ENCODE measurements around the gene EDIL3.
"Not testable (repeated sequence)": the region's sequence is repeated elsewhere in the genome, so short reads cannot be mapped to it uniquely, and the experiment has no call there.

The EDIL3 gene

DNA sequence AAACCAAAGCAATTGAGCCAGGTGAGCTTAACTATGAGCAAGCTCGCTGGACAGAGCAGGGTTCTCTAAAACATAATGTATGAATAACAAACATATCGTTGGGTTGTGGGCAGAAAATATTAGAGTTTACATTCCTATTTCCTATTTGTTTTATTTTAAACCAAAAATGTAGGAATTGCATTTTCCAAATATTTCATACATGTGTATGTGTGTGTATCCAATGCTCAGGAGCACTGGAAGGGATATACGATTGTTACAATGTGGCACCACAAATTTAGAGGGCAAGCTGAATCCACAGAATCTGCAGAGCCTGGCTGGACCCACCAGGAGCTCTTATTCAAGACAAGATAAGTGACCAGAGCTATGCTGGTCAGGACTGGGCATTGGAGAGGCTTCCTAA lies 338.7 kb downstream of the EDIL3 start:
- DNase-seq = no peak

- DNase-seq = no peak
Observed at GRCh38 chr5:84036842-84037241, 347.8 kb downstream of the EDIL3 start.

GRCh38 chr5:84032324-84032723 lies 352.4 kb downstream of the EDIL3 start:
- peak; percentile 71 for DNase-seq

DNA sequence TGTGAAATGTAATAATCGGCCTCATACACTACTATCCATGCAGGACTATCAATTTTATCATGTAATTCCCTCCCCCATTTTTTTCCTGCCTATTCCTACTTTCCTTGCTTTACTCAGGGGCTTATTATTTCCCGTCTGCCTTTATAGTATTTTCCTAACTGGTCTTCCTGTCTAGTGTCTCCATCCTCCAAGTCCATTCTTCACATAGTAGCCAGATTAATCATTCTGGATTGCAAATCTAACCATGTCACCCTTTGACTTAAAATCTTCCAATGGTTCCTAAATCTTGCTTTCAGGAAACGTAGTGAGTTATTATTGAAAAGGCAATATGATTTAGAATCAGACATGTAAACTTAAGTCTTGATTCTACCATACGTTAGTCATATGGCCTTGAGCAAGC lies 356.6 kb downstream of the EDIL3 start:
- DNase-seq = peak; percentile 92

- DNase-seq = not testable (repeated sequence)
Observed at GRCh38 chr5:84018521-84018920, 366.2 kb downstream of the EDIL3 start.

- DNase-seq = no peak
Observed at GRCh38 chr5:84017523-84018172, 367.0 kb downstream of the EDIL3 start.

GRCh38 chr5:84016085-84016484 lies 368.6 kb downstream of the EDIL3 start:
- DNase-seq = peak; percentile 86

- no peak for DNase-seq
Observed at GRCh38 chr5:84014966-84015365, 369.7 kb downstream of the EDIL3 start.

DNA sequence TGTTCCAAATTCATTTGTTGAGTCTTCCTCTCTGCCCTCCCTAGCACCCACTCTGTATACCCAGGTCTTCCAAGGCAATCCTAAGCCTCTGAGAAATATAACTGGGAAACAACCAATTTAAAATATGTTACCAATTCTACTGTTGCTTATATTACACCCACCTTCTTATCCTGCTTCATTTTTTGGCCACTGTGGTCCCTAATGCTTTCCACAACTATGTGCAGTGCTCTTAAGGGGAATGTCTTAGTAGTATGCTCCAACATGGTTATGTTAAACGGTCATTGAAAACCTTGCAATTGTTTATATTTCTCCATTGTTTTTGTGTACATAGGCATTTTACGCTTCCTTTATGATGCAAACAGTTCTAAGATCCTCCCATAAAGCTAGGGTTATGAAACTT lies 390.9 kb downstream of the EDIL3 start:
- no peak for DNase-seq

DNA sequence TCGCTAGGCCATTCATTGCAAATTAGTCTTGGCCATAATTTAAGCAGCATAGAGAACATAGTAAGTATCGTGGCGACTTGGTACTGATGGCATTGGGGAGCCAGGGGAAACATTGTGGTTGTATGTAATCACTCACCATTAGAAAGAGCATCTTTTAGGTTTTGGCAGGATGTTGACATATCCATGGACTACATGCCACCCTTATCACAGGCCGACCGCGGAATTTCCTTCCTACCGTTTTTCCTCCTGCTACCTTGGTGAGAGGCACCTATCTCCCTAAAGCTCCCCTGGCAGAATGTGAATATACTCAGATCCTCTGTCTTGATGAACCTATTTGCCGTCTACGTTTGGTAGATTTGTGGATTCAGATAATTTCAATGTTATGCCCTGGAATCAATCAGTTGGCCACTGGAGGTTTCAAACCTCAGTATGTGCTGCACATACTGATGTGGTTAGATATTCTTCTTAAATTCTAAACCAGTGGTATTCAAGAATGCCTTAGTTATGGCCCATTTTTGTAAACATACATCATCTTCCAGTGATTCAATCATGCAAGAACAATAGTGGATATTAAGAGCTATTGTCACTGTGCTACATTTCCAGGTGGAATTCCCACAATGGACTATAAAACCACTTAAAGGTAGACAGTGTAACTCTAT lies 393.0 kb downstream of the EDIL3 start:
- peak; percentile 54 for DNase-seq

- DNase-seq = no peak
Observed at GRCh38 chr5:83988293-83988685, 396.4 kb downstream of the EDIL3 start.

DNA sequence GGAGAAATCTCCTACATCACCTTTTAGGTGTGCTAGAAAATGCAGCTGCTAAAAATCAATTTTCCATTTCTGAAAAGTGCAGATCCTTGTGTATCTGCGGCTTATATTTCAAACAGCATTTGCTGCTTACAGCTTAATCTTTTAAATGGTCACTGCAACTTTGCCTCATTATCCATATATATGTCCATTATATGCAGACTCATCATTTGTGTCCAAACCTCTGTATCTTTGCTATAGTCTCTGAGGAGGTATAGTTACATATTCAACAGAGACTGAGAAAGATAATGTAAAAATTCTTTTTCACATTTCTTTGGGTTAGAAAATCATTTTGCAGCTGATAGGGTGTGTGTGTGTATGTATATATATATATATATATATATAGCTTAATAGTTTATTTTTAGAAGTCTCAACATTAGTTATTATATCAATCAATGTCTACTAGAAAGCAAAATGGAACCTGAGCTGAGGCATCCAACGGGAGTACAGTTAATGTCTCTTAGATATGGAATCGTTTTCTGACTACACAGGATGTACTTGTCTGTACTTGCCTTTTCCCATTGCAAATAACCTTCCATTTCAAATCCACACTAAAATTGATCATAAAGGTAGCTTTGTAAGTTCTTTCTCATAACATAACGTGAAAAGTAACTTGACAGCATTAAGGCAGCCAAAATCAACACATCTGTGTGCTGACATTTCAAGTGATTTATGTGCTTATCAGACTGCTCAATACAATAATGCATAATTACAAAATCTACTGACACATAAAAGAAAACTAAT lies 397.0 kb downstream of the EDIL3 start:
- DNase-seq = no peak

DNA sequence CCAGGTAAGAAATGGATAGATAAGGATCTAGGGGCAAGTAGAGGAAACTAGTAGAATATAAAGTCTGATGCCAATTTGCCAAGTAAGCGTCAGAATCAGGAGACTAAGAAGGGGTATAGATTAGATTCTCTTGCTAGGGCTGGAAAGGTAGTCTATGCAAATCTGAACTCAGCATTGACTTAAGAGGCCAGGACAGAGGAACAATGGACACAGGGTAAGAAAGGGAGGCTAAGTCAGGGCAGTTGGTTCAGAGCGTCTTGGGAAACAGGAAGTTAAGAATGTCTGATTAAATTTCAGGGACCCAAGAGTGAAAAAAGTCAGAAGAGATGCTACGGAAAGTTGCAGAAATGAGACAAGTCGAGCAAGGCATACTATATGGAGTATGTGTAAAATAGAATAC lies 400.8 kb downstream of the EDIL3 start:
- no peak for DNase-seq

DNA sequence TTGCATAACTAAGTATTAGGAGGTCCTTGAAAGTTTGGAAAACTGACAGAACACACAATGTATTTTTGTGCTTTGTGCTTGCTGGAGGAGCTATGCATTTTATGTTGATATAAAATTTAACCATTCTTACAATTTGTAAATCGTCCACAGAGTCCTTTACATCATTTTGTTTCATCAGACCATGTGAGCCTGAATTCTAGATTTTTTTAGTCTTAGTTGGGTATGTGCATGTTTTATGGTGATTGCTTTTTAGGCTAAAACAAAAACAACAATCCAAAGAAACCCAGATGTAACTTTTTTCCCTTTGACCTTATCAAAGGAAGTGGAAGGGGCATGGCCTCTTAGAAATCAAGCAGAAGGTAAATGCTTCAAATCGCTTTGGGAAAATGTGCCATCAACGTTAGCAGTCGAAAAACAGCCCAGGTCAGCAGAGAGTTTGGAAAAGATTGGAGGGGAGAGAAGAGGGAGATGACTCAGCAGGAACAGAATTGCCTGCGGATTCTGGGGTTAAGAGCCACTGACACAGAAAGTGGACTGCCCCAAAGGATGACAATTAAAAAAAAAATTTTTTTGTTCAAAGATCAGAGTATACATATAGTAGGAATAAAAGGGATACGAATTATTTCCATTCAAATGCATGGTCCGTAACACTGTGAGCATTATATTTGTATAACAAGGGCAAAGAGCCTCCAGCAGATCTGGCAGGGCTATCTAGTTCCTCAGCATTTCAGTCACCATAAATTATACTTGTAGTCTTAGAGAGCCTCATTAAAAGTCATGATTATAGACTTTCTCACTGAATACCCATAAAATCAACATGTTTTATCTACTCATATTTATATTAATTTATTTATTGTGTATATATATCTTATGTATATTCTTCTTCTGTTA lies 410.5 kb downstream of the EDIL3 start:
- DNase-seq = no peak

DNA sequence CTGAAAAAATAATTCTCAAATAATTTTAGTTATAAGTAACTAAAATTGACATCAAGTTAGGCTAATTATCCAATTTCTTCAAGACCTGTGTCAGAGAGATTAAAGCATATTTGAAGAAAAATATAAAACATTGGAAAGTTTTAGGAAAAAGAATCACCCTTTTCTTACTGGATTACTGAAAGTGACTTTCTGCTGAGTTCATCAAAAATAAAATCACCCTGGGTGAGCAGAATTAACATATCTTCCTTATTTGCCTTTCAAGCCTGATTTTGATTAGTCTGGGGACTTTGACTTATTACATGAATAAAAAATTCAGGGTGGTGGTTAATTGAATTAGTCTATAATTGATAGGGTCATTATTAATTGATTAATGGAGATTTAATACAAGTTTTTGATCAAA lies 411.8 kb downstream of the EDIL3 start:
- no peak for DNase-seq

DNA sequence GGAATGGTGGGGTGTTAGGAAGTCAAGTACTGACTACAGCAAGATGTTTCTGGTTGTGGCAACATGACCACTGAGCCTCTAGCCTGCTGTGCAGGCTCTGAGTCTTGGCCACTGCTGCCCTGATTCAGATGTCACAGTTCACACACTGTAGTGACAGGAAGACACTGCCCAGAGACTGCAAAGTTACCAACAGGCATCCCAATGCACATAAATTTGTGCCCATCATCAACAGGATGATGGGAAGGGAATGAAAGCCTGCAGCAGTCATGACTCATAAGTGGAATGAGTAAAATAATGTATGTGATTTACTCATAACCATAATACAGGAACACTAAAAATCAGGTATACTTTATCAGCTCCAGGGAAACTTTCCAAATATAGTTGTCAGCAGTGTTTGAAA lies 412.4 kb downstream of the EDIL3 start:
- peak; percentile 78 for DNase-seq

- DNase-seq = no peak
Observed at GRCh38 chr5:83967417-83967816, 417.3 kb downstream of the EDIL3 start.

DNA sequence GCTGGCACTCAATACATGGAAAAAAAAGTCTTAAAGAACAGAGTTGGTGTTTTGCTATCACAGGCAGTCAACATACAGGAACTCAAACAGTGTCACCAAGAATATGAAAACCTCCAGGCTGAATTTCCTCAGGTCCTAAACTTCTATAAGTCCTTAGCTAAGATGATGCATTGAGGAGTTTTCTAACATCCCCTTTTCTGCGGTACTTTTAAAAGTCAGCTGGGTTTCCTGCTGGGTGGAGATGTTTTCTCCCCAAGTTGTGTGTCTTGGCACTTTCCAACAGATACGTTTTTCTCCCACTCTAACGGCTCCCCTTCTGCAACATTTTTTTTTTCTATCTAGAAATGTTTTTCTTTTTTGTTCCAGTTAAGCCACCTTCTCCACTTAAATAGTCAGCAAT lies 419.2 kb downstream of the EDIL3 start:
- DNase-seq = no peak

- DNase-seq = no peak
Observed at GRCh38 chr5:83964271-83964670, 420.4 kb downstream of the EDIL3 start.

GRCh38 chr5:83957188-83957587 lies 427.5 kb downstream of the EDIL3 start:
- no peak for DNase-seq

DNA sequence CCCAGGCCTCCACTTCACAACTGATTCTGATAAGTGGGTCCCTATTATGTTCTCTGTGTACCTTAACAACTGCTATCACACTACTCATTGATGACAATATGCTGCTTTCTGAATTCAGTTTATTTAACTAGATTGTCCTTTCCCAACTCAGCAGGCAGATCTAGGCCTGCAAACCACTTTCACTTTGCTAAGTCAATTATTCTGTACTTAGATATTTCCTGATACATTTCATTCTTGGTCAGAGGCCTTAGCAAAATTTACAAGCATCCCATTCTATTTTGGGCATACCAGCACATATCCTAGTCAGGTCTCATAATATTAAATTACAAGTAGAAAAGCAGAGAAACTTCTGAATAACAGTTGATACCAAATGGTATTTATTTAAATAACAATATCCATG lies 428.3 kb downstream of the EDIL3 start:
- DNase-seq = peak; percentile 17

GRCh38 chr5:83955916-83956315 lies 428.8 kb downstream of the EDIL3 start:
- peak; percentile 78 for DNase-seq

DNA sequence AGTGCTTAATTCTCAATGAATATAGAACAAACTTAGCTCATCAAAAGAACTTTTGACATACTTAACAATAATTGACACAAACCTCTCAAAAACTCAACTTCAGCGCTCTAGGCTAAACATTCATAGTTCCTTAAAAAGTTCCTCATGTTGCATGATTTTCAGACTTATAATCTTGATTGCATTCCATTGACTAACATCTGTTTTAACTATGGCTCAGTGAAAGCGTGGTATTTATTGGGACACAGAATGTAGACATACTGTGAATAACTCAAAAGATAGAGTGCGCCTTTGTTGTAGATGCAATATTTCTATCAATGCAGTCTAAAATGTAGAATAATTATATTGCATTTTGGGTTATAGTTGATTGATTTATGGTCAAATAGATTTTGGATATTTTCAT lies 436.9 kb downstream of the EDIL3 start:
- DNase-seq = peak; percentile 40

Data from fibroblast of skin of abdomen (primary cell).